Measurements from ENCODE around the gene SH3GLB1. TPM values are rescaled to one million over a fixed set of nuclear protein-coding genes. Genes with fewer than 3 reads are reported as not detected.

Gene SH3GLB1
- total and polyA plus RNA-seq, 2 of the 13 experiments (the other 11 are each of a cell fraction or from before 2014, with no cell fraction given), result 26.0 to 41.5 TPM

- Histone ChIP-seq H3K36me3 (replicated peaks in 1 of 2; ENCODE audit: control insufficient read depth in 1 of 2, insufficient read depth in 2 of 2, low read length in 2 of 2) (no peaks in the 10 kb centered on the region; a peak in 1 of 5 replicates), H3K9me3 (ENCODE audit: low read length) (no peaks in the 10 kb centered on the region), H3K4me1 (ENCODE audit: insufficient read depth, low read length) (peaks cover 47% of the 10 kb centered on the region), H4K20me1 (ENCODE audit: insufficient read depth, low read length) (peaks cover 36% of the 10 kb centered on the region), H3K79me2 (ENCODE audit: insufficient read depth, low read length) (peaks cover 85% of the 10 kb centered on the region), H2AFZ (ENCODE audit: low read length) (no peak overlapping the region), H3K4me3 (replicated peaks in 1 of 3; ENCODE audit: insufficient read depth in 1 of 3, low read depth in 2 of 3, low read length in 3 of 3) (no peak overlapping the region), H3K9ac (ENCODE audit: insufficient read depth, low read depth, low read length) (no peak overlapping the region), H3K27ac (ENCODE audit: extremely low read length, insufficient read depth, low read length) (no peak overlapping the region), H3K4me2 (ENCODE audit: low read depth, low read length) (no peak overlapping the region; the same call in 1 of the 2 replicates), H3K27me3 (ENCODE audit: control insufficient read depth in 1 of 2, insufficient read depth in 2 of 2, low read length in 2 of 2) (no peaks in the 10 kb centered on the region; a peak in 1 of 5 replicates)
- DNase-seq (ENCODE audit: low spot score), result no peak
- ATAC-seq, result no peak
- no peak for FAIRE-seq
- in situ Hi-C loops (cut with HindIII; ENCODE audit: extremely low pct_ligation_motif_present, low pct_unique_long_range_greater_than_20kb), result no loop called here
- CTCF ChIA-PET (ENCODE audit: low intra/inter-chr PET ratio, low total read pairs), result no interaction called here
- BruUV-seq (replicated peaks), result no TSS peak
- TF ChIP-seq MAFF (IDR thresholded peaks at IDR 0.05; ENCODE audit: low read depth, low read length) (peak; percentile 54), TAF15 (IDR thresholded peaks at IDR 0.05; ENCODE audit: low read depth, low read length, poor library complexity, severe bottlenecking) (no peak), CREB1 (IDR thresholded peaks at IDR 0.05) (no peak), CREB1 (CRISPR knock-in tag; IDR thresholded peaks at IDR 0.05) (no peak), MAFK (conservative IDR thresholded peaks at IDR 0.05 in 1 of 2, IDR thresholded peaks at IDR 0.05 in 1 of 2; ENCODE audit: low read length in 2 of 2) (peak; percentile 67; a peak in 3 of 4 replicates)
- TF ChIP-seq, protein P1, sequence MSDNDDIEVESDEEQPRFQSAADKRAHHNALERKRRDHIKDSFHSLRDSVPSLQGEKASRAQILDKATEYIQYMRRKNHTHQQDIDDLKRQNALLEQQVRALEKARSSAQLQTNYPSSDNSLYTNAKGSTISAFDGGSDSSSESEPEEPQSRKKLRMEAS (IDR thresholded peaks at IDR 0.05), result no peak
- POLR2A ChIA-PET, result interaction anchor here (0.8 kb wide), 1 partner anchor 65 kb away, joined by 3 read pairs; no protein-coding TSS in a partner anchor
- 90% methylated on average over 1 of the region's 1 CpG for WGBS (ENCODE audit: low lambda C conversion rate)
- intact Hi-C loops (cut with micrococcal nuclease; ENCODE audit: unreplicated experiment), result loop anchor here (5.0 to 10.0 kb wide), 4 partner anchors 33 to 316 kb away; partner anchors contain the start of genes HS2ST1 and SELENOF
These were observed 4.5 kb downstream of the SH3GLB1 start for GRCh38 chr1:86708920-86709319.

DNA sequence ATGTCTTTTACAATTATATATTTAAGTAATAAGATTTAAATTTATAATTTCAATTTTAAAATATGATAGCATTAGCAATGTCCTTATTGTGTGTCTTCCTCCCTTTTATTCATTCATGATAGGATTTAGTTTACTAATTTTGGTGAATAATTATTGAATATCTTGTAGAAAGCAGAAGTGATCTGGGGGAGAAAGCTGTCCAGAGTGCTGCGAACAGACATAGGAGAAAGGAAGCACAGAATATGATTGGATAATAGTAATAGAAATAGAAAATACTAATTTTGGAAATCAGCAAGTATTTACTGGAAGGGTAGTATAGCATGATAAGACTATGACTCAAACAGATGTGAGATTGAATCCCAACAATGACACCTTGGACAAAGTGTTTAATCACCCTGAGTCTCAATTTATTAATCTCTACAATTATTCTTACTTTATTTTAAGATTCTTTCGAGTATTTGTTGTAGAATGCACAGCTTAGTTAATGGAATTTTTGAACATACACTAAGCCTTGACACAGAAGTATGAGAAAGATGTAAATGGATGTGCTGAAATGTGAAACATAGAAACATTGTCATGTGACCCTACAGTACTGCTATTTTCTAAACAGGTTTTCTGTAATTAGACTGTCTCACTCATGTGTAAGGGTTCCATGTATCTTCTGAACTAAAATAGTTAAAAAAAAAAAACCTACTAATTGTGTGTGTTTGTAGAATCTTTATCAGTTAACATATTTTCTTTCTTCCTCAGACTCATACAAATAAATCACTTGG lies 7.9 kb downstream of the SH3GLB1 start:
- H3K9me3 ChIP-seq (ENCODE audit: low read length), result no peaks in the 10 kb centered on the region
- DNase-seq (ENCODE audit: low spot score) (no peak), ATAC-seq (no peak), FAIRE-seq (no peak)
- no peak overlapping the region for H3K4me3 ChIP-seq (replicated peaks in 1 of 3; ENCODE audit: insufficient read depth in 1 of 3, low read depth in 2 of 3, low read length in 3 of 3)
- H3K4me2 ChIP-seq (ENCODE audit: low read depth, low read length), result no peak overlapping the region
- H3K27me3 ChIP-seq (ENCODE audit: control insufficient read depth in 1 of 2, insufficient read depth in 2 of 2, low read length in 2 of 2), result no peaks in the 10 kb centered on the region
- intact Hi-C loops (cut with micrococcal nuclease; ENCODE audit: unreplicated experiment) (no loop called here), in situ Hi-C loops (cut with HindIII; ENCODE audit: extremely low pct_ligation_motif_present, low pct_unique_long_range_greater_than_20kb) (no loop called here)
- H2AFZ ChIP-seq (ENCODE audit: low read length), result no peak overlapping the region
- 97% methylated on average over 2 of the region's 2 CpGs for WGBS (ENCODE audit: low lambda C conversion rate)
- CTCF ChIA-PET (ENCODE audit: low intra/inter-chr PET ratio, low total read pairs), result no interaction called here
- BruUV-seq (replicated peaks), result no TSS peak
- peaks cover 0 to 19% of the 10 kb centered on the region in 2 experiments; a peak in 3 of 5 replicates for H3K36me3 ChIP-seq (replicated peaks in 1 of 2; ENCODE audit: control insufficient read depth in 1 of 2, insufficient read depth in 2 of 2, low read length in 2 of 2)
- H3K27ac ChIP-seq (ENCODE audit: extremely low read length, insufficient read depth, low read length), result no peak overlapping the region
- H3K9ac ChIP-seq (ENCODE audit: insufficient read depth, low read depth, low read length), result no peak overlapping the region
- peaks cover 85% of the 10 kb centered on the region for H3K79me2 ChIP-seq (ENCODE audit: insufficient read depth, low read length)
- POLR2A ChIA-PET, result no interaction called here
- H3K4me1 ChIP-seq (ENCODE audit: insufficient read depth, low read length), result peaks cover 45% of the 10 kb centered on the region
- peaks cover 30% of the 10 kb centered on the region; the same call in 1 of the 2 replicates for H4K20me1 ChIP-seq (ENCODE audit: insufficient read depth, low read length)
- TF ChIP-seq, protein P2, sequence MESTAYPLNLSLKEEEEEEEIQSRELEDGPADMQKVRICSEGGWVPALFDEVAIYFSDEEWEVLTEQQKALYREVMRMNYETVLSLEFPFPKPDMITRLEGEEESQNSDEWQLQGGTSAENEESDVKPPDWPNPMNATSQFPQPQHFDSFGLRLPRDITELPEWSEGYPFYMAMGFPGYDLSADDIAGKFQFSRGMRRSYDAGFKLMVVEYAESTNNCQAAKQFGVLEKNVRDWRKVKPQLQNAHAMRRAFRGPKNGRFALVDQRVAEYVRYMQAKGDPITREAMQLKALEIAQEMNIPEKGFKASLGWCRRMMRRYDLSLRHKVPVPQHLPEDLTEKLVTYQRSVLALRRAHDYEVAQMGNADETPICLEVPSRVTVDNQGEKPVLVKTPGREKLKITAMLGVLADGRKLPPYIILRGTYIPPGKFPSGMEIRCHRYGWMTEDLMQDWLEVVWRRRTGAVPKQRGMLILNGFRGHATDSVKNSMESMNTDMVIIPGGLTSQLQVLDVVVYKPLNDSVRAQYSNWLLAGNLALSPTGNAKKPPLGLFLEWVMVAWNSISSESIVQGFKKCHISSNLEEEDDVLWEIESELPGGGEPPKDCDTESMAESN (CRISPR knock-in tag; conservative IDR thresholded peaks at IDR 0.05), result no peak
- TF ChIP-seq HMGA1 (CRISPR knock-in tag; conservative IDR thresholded peaks at IDR 0.05) (no peak), ZFX (CRISPR knock-in tag; IDR thresholded peaks at IDR 0.05; ENCODE audit: low read depth) (no peak), ZFP91 (CRISPR knock-in tag; IDR thresholded peaks at IDR 0.05; ENCODE audit: borderline replicate concordance) (no peak), ZNF350 (CRISPR knock-in tag; IDR thresholded peaks at IDR 0.05; ENCODE audit: borderline replicate concordance, low read depth) (no peak), NFE2 (CRISPR knock-in tag; IDR thresholded peaks at IDR 0.05) (no peak)
